ENCODE results near the gene ERFE. TPM values are rescaled to one million over a fixed set of nuclear protein-coding genes. Genes with fewer than 3 reads are reported as not detected.
A peak's percentile ranks its signal among the peaks of the same experiment; 100 is the strongest.

Gene ERFE
- total and polyA plus RNA-seq, 9 donors = 6.1 to 25.0 (median 9.2) TPM

- Histone ChIP-seq H3K4me3 (ENCODE audit: low read length) (no peak overlapping the region), H3K4me1 (ENCODE audit: control insufficient read depth, insufficient read depth, low read length) (peaks cover 67% of the 10 kb centered on the region), H3K27me3 (ENCODE audit: control insufficient read depth, insufficient read depth, low read length) (peaks cover 34% of the 10 kb centered on the region), H3K9me3 (replicated peaks; ENCODE audit: control insufficient read depth, low read depth, low read length) (peaks cover 3% of the 10 kb centered on the region), H3K36me3 (ENCODE audit: control insufficient read depth, insufficient read depth, low read length) (no peaks in the 10 kb centered on the region), H3K27ac (ENCODE audit: low read length) (no peak overlapping the region)
- WGBS (ENCODE audit: insufficient coverage) = 49% methylated on average over 9 of the region's 14 CpGs
- no peak for DNase-seq
These were observed 1.2 kb upstream of the ERFE start for GRCh38 chr2:238157506-238158017.

- Histone ChIP-seq H3K27ac (ENCODE audit: low read length) (peak overlapping the region; percentile 20), H3K9me3 (replicated peaks; ENCODE audit: control insufficient read depth, low read depth, low read length) (peaks cover 3% of the 10 kb centered on the region), H3K4me3 (ENCODE audit: low read length) (no peak overlapping the region), H3K27me3 (ENCODE audit: control insufficient read depth, insufficient read depth, low read length) (peaks cover 39% of the 10 kb centered on the region), H3K4me1 (ENCODE audit: control insufficient read depth, insufficient read depth, low read length) (peaks cover 67% of the 10 kb centered on the region), H3K36me3 (ENCODE audit: control insufficient read depth, insufficient read depth, low read length) (no peaks in the 10 kb centered on the region)
- no peak for DNase-seq
- WGBS (ENCODE audit: insufficient coverage) = 25% methylated on average over 20 of the region's 21 CpGs
These were observed 707 bp upstream of the ERFE start for GRCh38 chr2:238158018-238158508.

GRCh38 chr2:238159071-238159539 lies 335 bp downstream of the ERFE start:
- H3K27me3 ChIP-seq (ENCODE audit: control insufficient read depth, insufficient read depth, low read length) = peaks cover 44% of the 10 kb centered on the region

GRCh38 chr2:238159661-238160205 lies 963 bp downstream of the ERFE start:
- WGBS (ENCODE audit: insufficient coverage) = 33% methylated on average over 6 of the region's 10 CpGs
- peaks cover 64% of the 10 kb centered on the region for H3K4me1 ChIP-seq (ENCODE audit: control insufficient read depth, insufficient read depth, low read length)
- H3K9me3 ChIP-seq (replicated peaks; ENCODE audit: control insufficient read depth, low read depth, low read length) = no peaks in the 10 kb centered on the region
- H3K27ac ChIP-seq (ENCODE audit: low read length) = no peak overlapping the region
- H3K4me3 ChIP-seq (ENCODE audit: low read length) = peak overlapping the region; percentile 31
- no peak for DNase-seq
- peaks cover 47% of the 10 kb centered on the region for H3K27me3 ChIP-seq (ENCODE audit: control insufficient read depth, insufficient read depth, low read length)
- no peaks in the 10 kb centered on the region for H3K36me3 ChIP-seq (ENCODE audit: control insufficient read depth, insufficient read depth, low read length)

More at GRCh38 chr2:238159071-238159539, 335 bp downstream of the ERFE start:
- WGBS (ENCODE audit: insufficient coverage) = 2% methylated on average over 51 of the region's 52 CpGs
- no peak for DNase-seq
- Histone ChIP-seq H3K9me3 (replicated peaks; ENCODE audit: control insufficient read depth, low read depth, low read length) (peaks cover 3% of the 10 kb centered on the region), H3K27ac (ENCODE audit: low read length) (no peak overlapping the region), H3K36me3 (ENCODE audit: control insufficient read depth, insufficient read depth, low read length) (no peaks in the 10 kb centered on the region), H3K4me3 (ENCODE audit: low read length) (peak overlapping the region; percentile 31), H3K4me1 (ENCODE audit: control insufficient read depth, insufficient read depth, low read length) (peaks cover 64% of the 10 kb centered on the region)

- Histone ChIP-seq H3K9me3 (replicated peaks; ENCODE audit: control insufficient read depth, low read depth, low read length) (no peaks in the 10 kb centered on the region), H3K4me1 (ENCODE audit: control insufficient read depth, insufficient read depth, low read length) (peaks cover 56% of the 10 kb centered on the region), H3K27ac (ENCODE audit: low read length) (no peak overlapping the region), H3K36me3 (ENCODE audit: control insufficient read depth, insufficient read depth, low read length) (no peaks in the 10 kb centered on the region), H3K27me3 (ENCODE audit: control insufficient read depth, insufficient read depth, low read length) (peaks cover 51% of the 10 kb centered on the region), H3K4me3 (ENCODE audit: low read length) (peak overlapping the region; percentile 31)
- 59% methylated on average over 16 of the region's 23 CpGs for WGBS (ENCODE audit: insufficient coverage)
- DNase-seq = no peak
These were observed 1.7 kb downstream of the ERFE start for GRCh38 chr2:238160206-238161129.

- 82% methylated on average over 11 of the region's 21 CpGs for WGBS (ENCODE audit: insufficient coverage)
- DNase-seq = no peak
- Histone ChIP-seq H3K4me3 (ENCODE audit: low read length) (no peak overlapping the region), H3K9me3 (replicated peaks; ENCODE audit: control insufficient read depth, low read depth, low read length) (no peaks in the 10 kb centered on the region), H3K36me3 (ENCODE audit: control insufficient read depth, insufficient read depth, low read length) (peaks cover 5% of the 10 kb centered on the region), H3K27me3 (ENCODE audit: control insufficient read depth, insufficient read depth, low read length) (peaks cover 51% of the 10 kb centered on the region), H3K4me1 (ENCODE audit: control insufficient read depth, insufficient read depth, low read length) (peaks cover 46% of the 10 kb centered on the region), H3K27ac (ENCODE audit: low read length) (no peak overlapping the region)
These were observed 2.7 kb downstream of the ERFE start for GRCh38 chr2:238161291-238162051.

- no peak overlapping the region for H3K4me3 ChIP-seq (ENCODE audit: low read length)
- peaks cover 51% of the 10 kb centered on the region for H3K27me3 ChIP-seq (ENCODE audit: control insufficient read depth, insufficient read depth, low read length)
- H3K27ac ChIP-seq (ENCODE audit: low read length) = no peak overlapping the region
- H3K9me3 ChIP-seq (replicated peaks; ENCODE audit: control insufficient read depth, low read depth, low read length) = no peaks in the 10 kb centered on the region
- WGBS (ENCODE audit: insufficient coverage) = 84% methylated on average over 8 of the region's 14 CpGs
- DNase-seq = no peak
- H3K4me1 ChIP-seq (ENCODE audit: control insufficient read depth, insufficient read depth, low read length) = peaks cover 45% of the 10 kb centered on the region
- H3K36me3 ChIP-seq (ENCODE audit: control insufficient read depth, insufficient read depth, low read length) = peaks cover 11% of the 10 kb centered on the region
These were observed 3.6 kb downstream of the ERFE start for GRCh38 chr2:238162251-238162845.

- 73% methylated on average over 8 of the region's 15 CpGs for WGBS (ENCODE audit: insufficient coverage)
- peak; percentile 1 for DNase-seq
- Histone ChIP-seq H3K9me3 (replicated peaks; ENCODE audit: control insufficient read depth, low read depth, low read length) (no peaks in the 10 kb centered on the region), H3K27ac (ENCODE audit: low read length) (no peak overlapping the region), H3K36me3 (ENCODE audit: control insufficient read depth, insufficient read depth, low read length) (peaks cover 17% of the 10 kb centered on the region), H3K27me3 (ENCODE audit: control insufficient read depth, insufficient read depth, low read length) (peaks cover 47% of the 10 kb centered on the region), H3K4me3 (ENCODE audit: low read length) (no peak overlapping the region), H3K4me1 (ENCODE audit: control insufficient read depth, insufficient read depth, low read length) (peaks cover 40% of the 10 kb centered on the region)
These were observed 4.2 kb downstream of the ERFE start for GRCh38 chr2:238162846-238163441.

- 3% methylated on average over 88 of the region's 95 CpGs for WGBS (ENCODE audit: insufficient coverage)
- no peak overlapping the region for H3K27ac ChIP-seq (ENCODE audit: low read length)
- H3K27me3 ChIP-seq (ENCODE audit: control insufficient read depth, insufficient read depth, low read length) = peaks cover 41% of the 10 kb centered on the region
- peaks cover 22% of the 10 kb centered on the region for H3K36me3 ChIP-seq (ENCODE audit: control insufficient read depth, insufficient read depth, low read length)
- no peak overlapping the region for H3K4me3 ChIP-seq (ENCODE audit: low read length)
- peaks cover 34% of the 10 kb centered on the region for H3K4me1 ChIP-seq (ENCODE audit: control insufficient read depth, insufficient read depth, low read length)
- DNase-seq = no peak
- H3K9me3 ChIP-seq (replicated peaks; ENCODE audit: control insufficient read depth, low read depth, low read length) = no peaks in the 10 kb centered on the region
These were observed 4.9 kb downstream of the ERFE start for GRCh38 chr2:238163481-238164198.
